ENCODE data around the gene WDR35.

The WDR35 gene

DNA sequence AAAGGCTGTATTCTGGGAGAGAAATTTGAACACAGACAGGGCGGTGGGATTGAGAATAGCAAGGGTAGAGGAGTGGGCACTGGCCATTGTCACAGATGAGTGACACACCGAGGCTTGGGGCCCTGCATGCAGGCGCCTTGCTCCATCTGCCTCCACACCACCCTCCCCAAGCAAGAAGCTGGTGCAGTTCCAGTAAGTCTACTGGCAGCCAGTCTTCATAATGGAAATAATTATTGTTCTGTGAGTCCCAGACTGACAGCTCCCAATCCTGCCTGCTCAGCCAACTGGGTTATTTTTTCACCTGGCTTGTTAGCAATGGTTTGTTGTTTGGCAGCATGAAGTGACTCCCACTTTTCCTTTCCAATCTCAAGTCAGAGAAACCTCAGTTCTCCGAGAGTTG, 101.1 kb downstream of the WDR35 start:
- no peak for DNase-seq (ENCODE audit: low spot score)
- TF ChIP-seq, protein P1, sequence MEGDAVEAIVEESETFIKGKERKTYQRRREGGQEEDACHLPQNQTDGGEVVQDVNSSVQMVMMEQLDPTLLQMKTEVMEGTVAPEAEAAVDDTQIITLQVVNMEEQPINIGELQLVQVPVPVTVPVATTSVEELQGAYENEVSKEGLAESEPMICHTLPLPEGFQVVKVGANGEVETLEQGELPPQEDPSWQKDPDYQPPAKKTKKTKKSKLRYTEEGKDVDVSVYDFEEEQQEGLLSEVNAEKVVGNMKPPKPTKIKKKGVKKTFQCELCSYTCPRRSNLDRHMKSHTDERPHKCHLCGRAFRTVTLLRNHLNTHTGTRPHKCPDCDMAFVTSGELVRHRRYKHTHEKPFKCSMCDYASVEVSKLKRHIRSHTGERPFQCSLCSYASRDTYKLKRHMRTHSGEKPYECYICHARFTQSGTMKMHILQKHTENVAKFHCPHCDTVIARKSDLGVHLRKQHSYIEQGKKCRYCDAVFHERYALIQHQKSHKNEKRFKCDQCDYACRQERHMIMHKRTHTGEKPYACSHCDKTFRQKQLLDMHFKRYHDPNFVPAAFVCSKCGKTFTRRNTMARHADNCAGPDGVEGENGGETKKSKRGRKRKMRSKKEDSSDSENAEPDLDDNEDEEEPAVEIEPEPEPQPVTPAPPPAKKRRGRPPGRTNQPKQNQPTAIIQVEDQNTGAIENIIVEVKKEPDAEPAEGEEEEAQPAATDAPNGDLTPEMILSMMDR (IDR thresholded peaks at IDR 0.05; ENCODE audit: extremely low read depth, missing control alignments) = no peak

- TF ChIP-seq, protein P1 (IDR thresholded peaks at IDR 0.05; ENCODE audit: extremely low read depth, missing control alignments) = no peak
- DNase-seq (ENCODE audit: low spot score) = no peak
These were observed 102.4 kb downstream of the WDR35 start for GRCh38 chr2:19887510-19887909.

DNA sequence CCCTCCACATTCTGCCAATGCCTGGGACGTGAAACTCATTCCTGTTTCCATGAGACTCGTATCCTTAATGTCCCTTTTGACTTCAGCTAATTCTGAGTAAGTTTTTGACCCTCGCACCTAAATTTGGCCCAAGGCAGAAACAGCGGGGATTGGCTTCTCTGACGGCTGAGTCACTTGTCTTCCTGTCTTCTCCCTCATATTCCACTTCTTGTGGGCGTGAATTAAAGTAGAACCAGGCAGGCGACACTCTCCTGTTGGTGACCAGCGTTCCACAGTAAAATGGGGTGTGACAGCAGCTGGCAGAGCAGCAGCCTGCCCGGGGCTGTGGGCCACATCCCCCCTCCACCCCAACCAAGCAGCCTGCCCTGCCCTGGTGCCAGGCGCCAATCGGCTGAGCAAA, 103.6 kb downstream of the WDR35 start:
- TF ChIP-seq, protein P1 (IDR thresholded peaks at IDR 0.05; ENCODE audit: extremely low read depth, missing control alignments) = no peak
- no peak for DNase-seq (ENCODE audit: low spot score)

GRCh38 chr2:19885791-19886190, 104.1 kb downstream of the WDR35 start:
- DNase-seq (ENCODE audit: low spot score) = no peak
- TF ChIP-seq, protein P1 (IDR thresholded peaks at IDR 0.05; ENCODE audit: extremely low read depth, missing control alignments) = no peak

DNA sequence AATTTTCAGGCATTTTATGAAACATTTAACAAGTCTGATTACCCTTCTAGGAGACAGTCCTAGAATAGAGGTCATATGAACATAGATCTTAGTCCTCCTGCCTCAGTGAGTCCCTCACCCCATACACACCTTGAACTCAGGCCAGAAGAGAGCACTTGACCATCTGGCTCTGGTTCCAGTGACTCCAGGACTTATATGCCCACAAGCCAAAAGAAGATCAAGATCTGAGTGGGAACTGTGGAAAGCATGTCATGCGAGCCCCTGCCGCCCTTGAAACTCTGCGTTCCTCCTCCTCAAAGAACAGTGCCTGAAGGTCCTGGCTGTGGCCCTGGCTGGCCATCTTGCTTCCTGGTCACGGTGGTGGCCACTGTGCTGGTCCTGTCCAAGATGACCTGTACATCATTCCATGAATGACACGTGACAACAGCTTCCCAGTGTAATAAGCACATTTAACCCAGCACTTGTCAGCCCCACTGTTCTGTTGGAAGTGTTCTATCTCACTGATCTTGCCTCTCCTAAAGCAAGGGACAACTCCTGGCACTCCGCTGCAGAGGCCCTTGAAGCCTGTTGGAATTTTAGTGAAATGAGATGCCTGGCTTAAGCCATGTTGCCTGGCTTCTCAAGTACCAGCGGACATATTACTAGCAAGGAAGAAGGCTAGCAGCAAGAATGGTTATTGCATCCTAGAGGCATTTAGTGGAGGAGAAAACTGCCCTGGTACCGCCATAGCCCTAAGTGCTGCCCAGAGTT, 105.8 kb downstream of the WDR35 start:
- DNase-seq (ENCODE audit: low spot score) = no peak

DNA sequence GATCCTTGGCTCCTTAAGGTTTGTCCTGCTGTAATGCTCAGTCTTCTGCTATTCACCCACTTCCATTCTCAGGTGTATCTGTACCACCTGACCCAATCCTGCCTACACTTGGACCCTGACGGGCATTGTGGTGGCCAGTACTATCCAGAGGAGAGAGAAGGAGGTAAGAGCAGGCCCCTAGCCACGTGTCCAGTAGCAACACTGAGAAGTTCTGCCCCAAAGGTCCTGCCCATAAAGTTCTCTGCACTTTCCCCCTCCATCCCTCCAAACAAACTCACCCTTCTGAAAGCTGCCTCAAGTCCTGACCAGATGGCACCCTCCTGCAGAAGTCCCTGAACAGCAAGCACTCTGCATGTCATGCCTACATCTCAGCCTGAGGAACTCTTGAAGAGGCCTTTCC, 106.4 kb downstream of the WDR35 start:
- no peak for DNase-seq (ENCODE audit: low spot score)

More for the DNA sequence above, 105.8 kb downstream of the WDR35 start:
- TF ChIP-seq, protein P1 (IDR thresholded peaks at IDR 0.05; ENCODE audit: extremely low read depth, missing control alignments) = no peak

DNA sequence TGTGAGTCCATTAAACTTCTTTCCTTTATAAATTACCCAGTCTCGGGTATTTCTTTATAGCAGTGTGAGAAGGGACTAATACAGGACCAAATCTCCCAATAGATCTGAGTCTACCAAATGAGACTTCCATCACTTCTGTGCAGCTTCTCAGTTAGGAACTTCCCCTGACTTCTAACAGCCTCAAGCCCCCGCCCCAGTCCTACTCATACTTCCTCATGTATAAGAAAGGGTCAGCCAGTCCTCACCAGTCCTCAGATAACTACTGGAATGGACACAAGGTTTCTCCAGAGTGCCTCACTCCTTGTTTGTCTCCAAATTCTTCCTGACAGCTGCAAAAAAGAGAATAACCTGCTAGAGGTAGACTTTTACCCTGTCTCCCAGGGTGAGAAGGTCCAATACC, 107.6 kb downstream of the WDR35 start:
- TF ChIP-seq, protein P1 (IDR thresholded peaks at IDR 0.05; ENCODE audit: extremely low read depth, missing control alignments) = no peak
- DNase-seq (ENCODE audit: low spot score) = no peak

More for the DNA sequence above, 106.4 kb downstream of the WDR35 start:
- TF ChIP-seq, protein P1 (IDR thresholded peaks at IDR 0.05; ENCODE audit: extremely low read depth, missing control alignments) = no peak
